ENCODE measurements around the gene CCAR1. TPM values are rescaled to one million over a fixed set of nuclear protein-coding genes. Genes with fewer than 3 reads are reported as not detected.
"Not testable (repeated sequence)": the region's sequence is repeated elsewhere in the genome, so short reads cannot be mapped to it uniquely, and the experiment has no call there.

CCAR1 gene
- total RNA-seq, 4 donors from 2014 or later, result 17.8 to 71.3 (median 37.7) TPM

DNA sequence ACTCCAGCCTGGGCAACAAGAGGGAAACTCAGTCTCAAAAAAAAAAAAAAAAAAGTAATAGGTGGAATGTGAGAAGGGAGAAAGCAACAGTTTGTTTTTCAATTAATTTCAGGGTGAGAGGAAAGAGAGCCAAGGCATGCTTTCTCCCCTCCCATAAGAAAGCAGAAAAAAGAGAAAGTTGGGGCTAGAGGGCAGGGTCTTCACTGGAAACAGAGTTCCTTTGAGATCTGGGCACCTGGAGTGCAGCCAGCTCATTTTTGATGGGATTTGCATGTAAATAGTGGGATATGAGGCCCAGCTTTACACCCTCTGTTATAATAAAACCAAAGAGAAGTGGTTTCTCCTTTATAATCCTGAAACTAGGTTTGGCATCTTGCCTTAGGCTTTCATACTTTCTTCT, 92.5 kb downstream of the CCAR1 start:
- H3K36me3 ChIP-seq, result no peaks in the 10 kb centered on the region
- H3K27me3 ChIP-seq, result no peaks in the 10 kb centered on the region
- intact Hi-C loops (cut with DNase I; ENCODE audit: low total_unique reads), result loop anchor here (2.0 kb wide), 1 partner anchor 43 kb away; no protein-coding TSS in a partner anchor
- TF ChIP-seq POLR2A (IDR thresholded peaks at IDR 0.05), result no peak
- no peak for DNase-seq
- H3K4me3 ChIP-seq, result no peak overlapping the region
- in situ Hi-C loops (cut with MboI; ENCODE audit: low sequenced_read_pairs in 4 of 4), result no loop called here
- H3K27ac ChIP-seq, result no peak overlapping the region
- ATAC-seq, result no peak
- no peaks in the 10 kb centered on the region for H3K4me1 ChIP-seq
- no peaks in the 10 kb centered on the region for H3K9me3 ChIP-seq

DNA sequence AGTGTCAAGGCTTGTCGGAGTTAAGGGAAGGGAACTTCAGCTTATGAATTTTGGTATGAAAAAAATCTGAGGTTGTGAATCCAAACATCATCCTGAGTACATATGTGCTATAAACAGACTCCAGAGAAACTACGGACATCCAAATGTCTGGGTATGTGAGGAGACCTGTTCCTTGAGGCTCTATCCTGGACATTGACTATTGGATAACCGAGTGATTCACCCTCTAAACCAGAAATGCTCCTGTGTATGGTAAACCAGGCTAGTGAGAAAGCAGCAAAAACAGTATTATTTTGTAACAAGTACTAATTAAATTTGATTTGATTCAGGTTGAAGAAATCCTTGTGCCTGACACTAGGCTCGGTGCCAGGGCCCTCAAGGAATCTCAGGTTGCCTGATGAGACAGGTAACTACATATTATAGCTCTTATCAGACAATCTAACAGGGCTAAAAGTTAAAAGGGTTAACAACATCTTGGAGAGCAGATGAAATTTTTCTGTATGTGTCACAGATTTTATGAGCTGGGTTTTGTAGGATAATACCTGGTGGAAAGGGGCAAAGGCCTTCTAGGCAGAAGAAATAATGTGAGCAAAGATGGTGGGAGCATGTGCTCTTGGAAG, 95.9 kb downstream of the CCAR1 start:
- ATAC-seq (no peak), DNase-seq (no peak)
- intact Hi-C loops (cut with DNase I; ENCODE audit: low total_unique reads) (no loop called here), in situ Hi-C loops (cut with MboI; ENCODE audit: low sequenced_read_pairs in 4 of 4) (no loop called here)
- H3K27me3 ChIP-seq, result no peaks in the 10 kb centered on the region
- no peak overlapping the region for H3K27ac ChIP-seq
- H3K4me1 ChIP-seq, result no peaks in the 10 kb centered on the region
- no peaks in the 10 kb centered on the region for H3K9me3 ChIP-seq
- H3K4me3 ChIP-seq, result no peak overlapping the region
- H3K36me3 ChIP-seq, result no peaks in the 10 kb centered on the region
- TF ChIP-seq POLR2A (IDR thresholded peaks at IDR 0.05), result no peak

DNA sequence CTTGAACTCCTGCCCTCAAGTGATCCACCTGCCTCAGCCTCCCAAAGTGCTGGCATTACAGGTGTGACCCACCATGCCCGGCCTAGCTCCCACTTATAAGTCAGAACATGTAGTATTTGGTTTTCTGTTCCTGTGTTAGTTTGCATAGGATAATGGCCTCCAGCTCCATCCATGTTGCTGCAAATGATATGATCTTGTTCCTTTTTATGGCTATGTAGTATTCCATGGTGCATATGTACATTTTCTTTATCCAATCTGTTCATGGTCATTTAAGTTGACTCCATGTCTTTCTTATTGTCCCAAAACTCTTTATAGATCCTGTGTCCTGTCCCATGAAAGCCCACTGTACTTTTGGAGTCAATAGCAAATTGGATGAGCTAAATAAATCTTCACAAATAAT, 99.3 kb downstream of the CCAR1 start:
- H3K4me3 ChIP-seq; in situ Hi-C loops (cut with MboI; ENCODE audit: low sequenced_read_pairs in 4 of 4); H3K36me3 ChIP-seq; H3K27me3 ChIP-seq; intact Hi-C loops (cut with DNase I; ENCODE audit: low total_unique reads); H3K27ac ChIP-seq; H3K9me3 ChIP-seq; H3K4me1 ChIP-seq; ATAC-seq; DNase-seq: not testable (repeated sequence)

DNA sequence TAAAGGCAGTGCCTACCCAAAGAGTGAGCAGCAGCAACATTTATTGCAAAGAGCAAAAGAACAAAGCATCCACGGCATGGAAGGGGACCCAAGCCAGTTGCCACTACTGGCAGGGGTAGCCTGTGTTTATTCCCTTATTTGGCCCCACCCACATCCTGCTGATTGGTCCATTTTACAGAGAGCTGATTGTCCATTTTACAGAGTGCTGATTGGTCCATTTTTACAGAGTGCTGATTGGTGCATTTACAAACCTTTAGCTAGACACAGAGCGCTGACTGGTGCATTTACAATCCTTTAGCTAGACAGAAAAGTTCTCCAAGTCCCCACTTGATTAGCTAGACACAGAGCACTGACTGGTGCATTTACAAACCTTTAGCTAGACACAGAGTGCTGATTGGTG, 101.6 kb downstream of the CCAR1 start:
- H3K36me3 ChIP-seq; H3K4me3 ChIP-seq; H3K9me3 ChIP-seq; H3K27ac ChIP-seq; H3K27me3 ChIP-seq; ATAC-seq; H3K4me1 ChIP-seq; DNase-seq; intact Hi-C loops (cut with DNase I; ENCODE audit: low total_unique reads); in situ Hi-C loops (cut with MboI; ENCODE audit: low sequenced_read_pairs in 4 of 4): not testable (repeated sequence)

DNA sequence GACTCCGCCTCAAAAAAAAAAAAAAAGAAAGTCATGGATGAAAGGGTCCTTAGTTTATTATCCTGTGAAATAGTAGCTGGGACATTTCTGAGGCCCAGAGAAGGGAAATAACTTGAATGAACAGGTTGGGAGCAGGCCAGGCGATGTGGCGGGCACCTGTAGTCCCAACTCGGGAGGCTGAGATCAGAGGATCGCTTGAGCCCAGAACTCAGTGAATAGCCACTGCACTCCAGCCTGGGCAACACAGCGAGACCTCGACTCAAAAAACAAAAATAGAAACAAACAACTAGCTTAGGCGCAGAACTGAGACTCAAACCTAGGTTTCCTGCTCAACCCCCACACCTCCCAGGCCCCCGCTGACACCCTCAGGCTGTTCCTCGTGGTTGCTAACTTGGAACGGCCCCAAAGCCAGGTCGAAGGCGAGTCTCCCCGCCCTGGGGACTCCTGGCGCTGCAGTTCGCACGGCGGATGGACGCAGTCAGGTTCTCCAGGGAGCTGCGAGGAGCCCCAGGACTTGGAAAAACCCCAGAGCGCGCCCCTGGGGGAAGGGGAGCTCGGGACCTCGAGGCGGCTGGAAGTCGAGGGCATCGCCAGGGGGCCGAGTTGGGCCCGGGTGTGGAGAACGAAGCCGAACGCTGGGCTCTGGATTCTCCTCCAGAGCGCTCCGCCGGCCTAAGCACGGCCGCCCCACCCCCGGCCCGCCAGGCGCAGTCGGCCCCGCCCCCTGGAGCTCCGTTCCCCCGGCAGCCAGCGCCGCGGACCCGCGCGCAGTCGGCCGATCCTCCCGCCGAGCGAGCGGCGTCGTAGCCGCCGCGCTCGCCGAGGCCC, 105.9 kb downstream of the CCAR1 start, which contains the start of gene STOX1:
TSS of gene STOX1 (plus strand) at position 768 of the 828 bp plus-strand sequence. CDS start 93 bp downstream, outside the sequence.
- peak; percentile 10 to 15 for DNase-seq
- peak within 1 kb of the TSS in 1 of 4 donors; percentile 18 for H3K27ac ChIP-seq

DNA sequence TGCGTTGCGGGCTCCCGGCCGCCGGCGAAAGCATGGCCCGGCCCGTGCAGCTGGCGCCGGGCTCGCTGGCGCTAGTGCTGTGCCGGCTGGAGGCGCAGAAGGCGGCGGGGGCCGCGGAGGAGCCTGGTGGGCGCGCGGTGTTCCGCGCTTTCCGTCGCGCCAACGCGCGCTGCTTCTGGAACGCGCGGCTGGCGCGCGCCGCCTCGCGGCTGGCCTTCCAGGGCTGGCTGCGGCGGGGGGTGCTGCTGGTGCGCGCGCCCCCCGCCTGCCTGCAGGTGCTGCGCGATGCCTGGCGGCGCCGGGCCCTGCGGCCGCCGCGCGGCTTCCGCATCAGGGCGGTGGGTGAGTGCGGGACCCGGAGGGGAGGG, 106.5 kb downstream of the CCAR1 start:
- in situ Hi-C loops (cut with MboI; ENCODE audit: low sequenced_read_pairs in 4 of 4); H3K36me3 ChIP-seq; H3K27ac ChIP-seq; DNase-seq; H3K9me3 ChIP-seq; H3K27me3 ChIP-seq; H3K4me1 ChIP-seq: not testable (repeated sequence)
- peak overlapping the region in 2 of 4 donors; percentile 52 to 66 for H3K4me3 ChIP-seq
- intact Hi-C loops (cut with DNase I; ENCODE audit: low total_unique reads), result loop anchor here (1.0 kb wide), 1 partner anchor 70 kb away; no protein-coding TSS in a partner anchor
- TF ChIP-seq, protein P1, sequence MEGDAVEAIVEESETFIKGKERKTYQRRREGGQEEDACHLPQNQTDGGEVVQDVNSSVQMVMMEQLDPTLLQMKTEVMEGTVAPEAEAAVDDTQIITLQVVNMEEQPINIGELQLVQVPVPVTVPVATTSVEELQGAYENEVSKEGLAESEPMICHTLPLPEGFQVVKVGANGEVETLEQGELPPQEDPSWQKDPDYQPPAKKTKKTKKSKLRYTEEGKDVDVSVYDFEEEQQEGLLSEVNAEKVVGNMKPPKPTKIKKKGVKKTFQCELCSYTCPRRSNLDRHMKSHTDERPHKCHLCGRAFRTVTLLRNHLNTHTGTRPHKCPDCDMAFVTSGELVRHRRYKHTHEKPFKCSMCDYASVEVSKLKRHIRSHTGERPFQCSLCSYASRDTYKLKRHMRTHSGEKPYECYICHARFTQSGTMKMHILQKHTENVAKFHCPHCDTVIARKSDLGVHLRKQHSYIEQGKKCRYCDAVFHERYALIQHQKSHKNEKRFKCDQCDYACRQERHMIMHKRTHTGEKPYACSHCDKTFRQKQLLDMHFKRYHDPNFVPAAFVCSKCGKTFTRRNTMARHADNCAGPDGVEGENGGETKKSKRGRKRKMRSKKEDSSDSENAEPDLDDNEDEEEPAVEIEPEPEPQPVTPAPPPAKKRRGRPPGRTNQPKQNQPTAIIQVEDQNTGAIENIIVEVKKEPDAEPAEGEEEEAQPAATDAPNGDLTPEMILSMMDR (IDR thresholded peaks at IDR 0.05 in 4 of 5, conservative IDR thresholded peaks at IDR 0.05 in 1 of 5), result peak in 1 of 5 experiments; percentile 9
- ATAC-seq, result peak; percentile 34 to 39

More for the DNA sequence above, 105.9 kb downstream of the CCAR1 start, which contains the start of gene STOX1:
- Histone ChIP-seq H3K4me1 (peaks cover 0 to 4% of the 10 kb centered on the region in 2 donors), H3K36me3 (no peaks in the 10 kb centered on the region), H3K4me3 (peak within 1 kb of the TSS; percentile 52 to 70 (median 59)), H3K27me3 (no peaks in the 10 kb centered on the region), H3K9me3 (no peaks in the 10 kb centered on the region)
- TF ChIP-seq POLR2A (IDR thresholded peaks at IDR 0.05), result no peak
- TF ChIP-seq, protein P1 (IDR thresholded peaks at IDR 0.05 in 4 of 5, conservative IDR thresholded peaks at IDR 0.05 in 1 of 5), result no peak
- ATAC-seq, result peak; percentile 72 to 73
- in situ Hi-C loops (cut with MboI; ENCODE audit: low sequenced_read_pairs in 4 of 4) (no loop called here), intact Hi-C loops (cut with DNase I; ENCODE audit: low total_unique reads) (loop anchor here (1.0 kb wide), 1 partner anchor 70 kb away; no protein-coding TSS in a partner anchor)

DNA sequence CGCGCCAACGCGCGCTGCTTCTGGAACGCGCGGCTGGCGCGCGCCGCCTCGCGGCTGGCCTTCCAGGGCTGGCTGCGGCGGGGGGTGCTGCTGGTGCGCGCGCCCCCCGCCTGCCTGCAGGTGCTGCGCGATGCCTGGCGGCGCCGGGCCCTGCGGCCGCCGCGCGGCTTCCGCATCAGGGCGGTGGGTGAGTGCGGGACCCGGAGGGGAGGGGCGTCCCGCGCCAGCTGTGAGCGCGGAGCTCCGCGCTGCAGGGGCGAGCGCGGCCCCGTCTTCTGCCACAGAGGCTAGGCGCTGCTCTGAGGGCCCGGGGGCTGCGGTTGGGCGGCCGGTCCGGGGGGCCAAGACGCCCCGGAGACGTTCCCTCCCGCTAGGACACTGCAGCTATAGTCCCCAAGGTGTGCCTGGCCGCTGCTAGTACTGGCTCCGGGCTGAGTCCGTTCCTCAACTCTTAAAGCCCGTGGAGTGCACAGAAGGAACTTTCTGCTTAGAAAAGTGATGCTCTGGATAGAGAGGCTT, 107.1 kb downstream of the CCAR1 start:
- intact Hi-C loops (cut with DNase I; ENCODE audit: low total_unique reads); H3K27ac ChIP-seq; H3K27me3 ChIP-seq; in situ Hi-C loops (cut with MboI; ENCODE audit: low sequenced_read_pairs in 4 of 4); H3K36me3 ChIP-seq; H3K4me1 ChIP-seq; DNase-seq; H3K9me3 ChIP-seq: not testable (repeated sequence)
- peak overlapping the region; percentile 41 to 45 (median 44) for H3K4me3 ChIP-seq
- ATAC-seq, result peak; percentile 20 to 28

Data from gastrocnemius medialis (tissue), 4 donors.